ENCODE measurements around the gene YRDC. TPM values are rescaled to one million over a fixed set of nuclear protein-coding genes. Genes with fewer than 3 reads are reported as not detected.

The YRDC gene
- total and polyA plus RNA-seq, 8 donors = 9.8 to 16.9 (median 12.1) TPM

GRCh38 chr1:37814252-37814651, 6.2 kb upstream of the YRDC start:
- no peaks in the 10 kb centered on the region for H3K27me3 ChIP-seq
- H3K4me3 ChIP-seq = no peak overlapping the region
- H3K4me1 ChIP-seq = peaks cover 2 to 48% of the 10 kb centered on the region in 2 donors
- TF ChIP-seq CTCF (IDR thresholded peaks at IDR 0.05) = no peak
- no peak for DNase-seq
- intact Hi-C loops (cut with DNase I) = no loop called here
- H3K27ac ChIP-seq = no peak overlapping the region
- peaks cover 0 to 73% of the 10 kb centered on the region in 2 donors for H3K36me3 ChIP-seq
- no peaks in the 10 kb centered on the region for H3K9me3 ChIP-seq
- ATAC-seq = no peak

GRCh38 chr1:37813529-37814145, 5.6 kb upstream of the YRDC start:
- intact Hi-C loops (cut with DNase I) = no loop called here
- no peak overlapping the region for H3K27ac ChIP-seq
- H3K27me3 ChIP-seq = no peaks in the 10 kb centered on the region
- no peak for ATAC-seq
- H3K4me1 ChIP-seq = peaks cover 7 to 54% of the 10 kb centered on the region in 2 donors
- no peaks in the 10 kb centered on the region for H3K9me3 ChIP-seq
- H3K36me3 ChIP-seq = peaks cover 0 to 67% of the 10 kb centered on the region in 2 donors
- no peak overlapping the region for H3K4me3 ChIP-seq
- DNase-seq = no peak
- no peak for TF ChIP-seq CTCF (IDR thresholded peaks at IDR 0.05)

- H3K4me1 ChIP-seq = peaks cover 14 to 67% of the 10 kb centered on the region in 2 donors
- H3K9me3 ChIP-seq = no peaks in the 10 kb centered on the region
- H3K27ac ChIP-seq = peak overlapping the region in 1 of 2 donors; percentile 28
- no peaks in the 10 kb centered on the region for H3K27me3 ChIP-seq
- peak in 3 of 4 donors; percentile 52 to 87 (median 75) for DNase-seq
- intact Hi-C loops (cut with DNase I) = no loop called here
- peak; percentile 74 to 82 for TF ChIP-seq CTCF (IDR thresholded peaks at IDR 0.05)
- no peak overlapping the region for H3K4me3 ChIP-seq
- H3K36me3 ChIP-seq = peaks cover 0 to 50% of the 10 kb centered on the region in 2 donors
- ATAC-seq = peak; percentile 30
Measured at GRCh38 chr1:37811027-37811655, 3.1 kb upstream of the YRDC start.

GRCh38 chr1:37809942-37810341, 1.9 kb upstream of the YRDC start:
- ATAC-seq (no peak), DNase-seq (no peak)
- H3K4me1 ChIP-seq = peaks cover 14 to 70% of the 10 kb centered on the region in 2 donors
- H3K4me3 ChIP-seq = no peak overlapping the region
- H3K27ac ChIP-seq = peak overlapping the region in 1 of 2 donors; percentile 28
- intact Hi-C loops (cut with DNase I) = no loop called here
- H3K27me3 ChIP-seq = no peaks in the 10 kb centered on the region
- TF ChIP-seq CTCF (IDR thresholded peaks at IDR 0.05) = no peak
- peaks cover 0 to 50% of the 10 kb centered on the region in 2 donors for H3K36me3 ChIP-seq
- H3K9me3 ChIP-seq = no peaks in the 10 kb centered on the region

Measured in left lung (tissue), 10 donors.